ENCODE results near the gene L3MBTL4.

L3MBTL4 gene

GRCh38 chr18:5944448-5944847 lies 470.3 kb downstream of the L3MBTL4 start:
- no peak for DNase-seq

- no peak for DNase-seq
These were observed 471.2 kb downstream of the L3MBTL4 start for GRCh38 chr18:5943514-5943913.

GRCh38 chr18:5942591-5942990 lies 472.1 kb downstream of the L3MBTL4 start:
- no peak for DNase-seq

GRCh38 chr18:5941890-5942289 lies 472.8 kb downstream of the L3MBTL4 start:
- no peak for DNase-seq

GRCh38 chr18:5939801-5940667 lies 474.7 kb downstream of the L3MBTL4 start:
- no peak for DNase-seq

GRCh38 chr18:5937795-5938194 lies 476.9 kb downstream of the L3MBTL4 start:
- DNase-seq: no peak

- no peak for DNase-seq
These were observed 477.6 kb downstream of the L3MBTL4 start for GRCh38 chr18:5937121-5937520.

GRCh38 chr18:5930789-5931188 lies 483.9 kb downstream of the L3MBTL4 start:
- DNase-seq: no peak

- DNase-seq: no peak
These were observed 496.4 kb downstream of the L3MBTL4 start for GRCh38 chr18:5918205-5918858.

GRCh38 chr18:5914951-5915350 lies 499.8 kb downstream of the L3MBTL4 start:
- DNase-seq: no peak

- no peak for DNase-seq
These were observed 500.7 kb downstream of the L3MBTL4 start for GRCh38 chr18:5914016-5914415.

GRCh38 chr18:5912566-5912965 lies 502.1 kb downstream of the L3MBTL4 start:
- no peak for DNase-seq

- DNase-seq: no peak
These were observed 505.6 kb downstream of the L3MBTL4 start for GRCh38 chr18:5909125-5909524.

Measured in stimulated activated CD4-positive, alpha-beta T cell treated with anti-CD3 and anti-CD28 coated beads, Interleukin-12 subunit alpha, Interleukin-12 subunit beta, amount 100 ng/mL, for 4 hours (primary cell).